Astrocyte of the cerebellum (primary cell): ENCODE measurements around the gene KBTBD3.

Experiments
- DNase-seq: peaks from one replicate; pipeline ENCODE4 v3.0.0-alpha.2; 2011; ENCODE audit warnings: low read depth
- H3K4me3 ChIP-seq: 2 replicates; pipeline ENCODE4 v1.5.1; 2011; ENCODE audit warnings: mild to moderate bottlenecking, low read depth, low read length, moderate library complexity
- in situ Hi-C: cut with HindIII; loops from 2 replicates; pipeline ENCODE4 v1.10.0; 2017; ENCODE audit warnings: low sequenced_read_pairs
- TF ChIP-seq, protein P1 (sequence below): IDR thresholded peaks from 2 replicates; pipeline ENCODE4 v1.5.1; 2012; ENCODE audit warnings: low read length, low read depth, moderate library complexity, mild to moderate bottlenecking; ENCODE audit errors: missing control alignments

KBTBD3 gene

DNA sequence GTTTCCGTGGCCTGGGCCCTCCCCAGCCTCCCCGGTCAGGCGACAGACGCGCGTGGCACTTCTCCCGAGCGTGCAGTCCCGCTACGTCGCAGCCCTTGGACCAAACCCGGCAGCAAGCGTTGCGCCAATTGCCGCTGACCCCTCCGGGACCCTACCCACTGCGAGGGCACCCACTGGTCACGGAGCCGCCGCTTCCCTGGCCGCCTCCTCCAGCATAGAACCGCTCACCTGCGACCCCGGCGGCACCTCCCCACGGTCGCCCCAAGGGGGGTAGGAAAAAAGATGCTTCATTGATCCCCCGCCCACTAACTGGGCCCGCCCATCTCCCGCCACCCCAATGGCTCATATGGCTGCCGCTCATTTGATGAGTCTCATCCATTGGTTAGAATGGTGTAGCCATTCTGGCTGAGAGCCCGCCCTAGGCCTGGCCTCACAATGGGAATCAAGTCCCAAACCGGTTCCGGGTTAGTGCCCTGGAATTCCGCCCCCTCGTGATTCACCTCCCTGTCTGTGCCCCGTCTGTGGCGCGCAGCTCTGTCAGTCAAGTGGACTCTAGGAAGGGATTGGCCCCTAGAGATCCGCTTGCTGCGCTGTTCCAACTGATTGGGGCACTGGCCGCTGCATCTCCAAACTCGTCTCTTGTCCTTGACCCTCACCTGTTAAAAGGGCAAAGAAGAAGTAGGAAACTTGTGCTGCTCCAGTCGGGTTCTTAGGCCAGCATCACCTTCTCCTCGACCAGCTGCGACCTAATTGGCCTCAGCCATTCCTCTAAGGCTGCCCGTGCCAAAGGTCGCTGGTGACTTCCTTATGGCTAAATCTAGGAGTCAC is 55.0 kb downstream of the KBTBD3 start, which contains the start of gene MSANTD4:
TSS of gene MSANTD4 (minus strand) at position 274 of the 828 bp plus-strand sequence. CDS start 11,323 bp downstream, outside the sequence.
- TF ChIP-seq, protein P1, sequence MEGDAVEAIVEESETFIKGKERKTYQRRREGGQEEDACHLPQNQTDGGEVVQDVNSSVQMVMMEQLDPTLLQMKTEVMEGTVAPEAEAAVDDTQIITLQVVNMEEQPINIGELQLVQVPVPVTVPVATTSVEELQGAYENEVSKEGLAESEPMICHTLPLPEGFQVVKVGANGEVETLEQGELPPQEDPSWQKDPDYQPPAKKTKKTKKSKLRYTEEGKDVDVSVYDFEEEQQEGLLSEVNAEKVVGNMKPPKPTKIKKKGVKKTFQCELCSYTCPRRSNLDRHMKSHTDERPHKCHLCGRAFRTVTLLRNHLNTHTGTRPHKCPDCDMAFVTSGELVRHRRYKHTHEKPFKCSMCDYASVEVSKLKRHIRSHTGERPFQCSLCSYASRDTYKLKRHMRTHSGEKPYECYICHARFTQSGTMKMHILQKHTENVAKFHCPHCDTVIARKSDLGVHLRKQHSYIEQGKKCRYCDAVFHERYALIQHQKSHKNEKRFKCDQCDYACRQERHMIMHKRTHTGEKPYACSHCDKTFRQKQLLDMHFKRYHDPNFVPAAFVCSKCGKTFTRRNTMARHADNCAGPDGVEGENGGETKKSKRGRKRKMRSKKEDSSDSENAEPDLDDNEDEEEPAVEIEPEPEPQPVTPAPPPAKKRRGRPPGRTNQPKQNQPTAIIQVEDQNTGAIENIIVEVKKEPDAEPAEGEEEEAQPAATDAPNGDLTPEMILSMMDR, result no peak
- peak; percentile 99 for DNase-seq
- H3K4me3 ChIP-seq, result peak within 1 kb of the TSS; percentile 76
- in situ Hi-C loops, result no loop called here

DNA sequence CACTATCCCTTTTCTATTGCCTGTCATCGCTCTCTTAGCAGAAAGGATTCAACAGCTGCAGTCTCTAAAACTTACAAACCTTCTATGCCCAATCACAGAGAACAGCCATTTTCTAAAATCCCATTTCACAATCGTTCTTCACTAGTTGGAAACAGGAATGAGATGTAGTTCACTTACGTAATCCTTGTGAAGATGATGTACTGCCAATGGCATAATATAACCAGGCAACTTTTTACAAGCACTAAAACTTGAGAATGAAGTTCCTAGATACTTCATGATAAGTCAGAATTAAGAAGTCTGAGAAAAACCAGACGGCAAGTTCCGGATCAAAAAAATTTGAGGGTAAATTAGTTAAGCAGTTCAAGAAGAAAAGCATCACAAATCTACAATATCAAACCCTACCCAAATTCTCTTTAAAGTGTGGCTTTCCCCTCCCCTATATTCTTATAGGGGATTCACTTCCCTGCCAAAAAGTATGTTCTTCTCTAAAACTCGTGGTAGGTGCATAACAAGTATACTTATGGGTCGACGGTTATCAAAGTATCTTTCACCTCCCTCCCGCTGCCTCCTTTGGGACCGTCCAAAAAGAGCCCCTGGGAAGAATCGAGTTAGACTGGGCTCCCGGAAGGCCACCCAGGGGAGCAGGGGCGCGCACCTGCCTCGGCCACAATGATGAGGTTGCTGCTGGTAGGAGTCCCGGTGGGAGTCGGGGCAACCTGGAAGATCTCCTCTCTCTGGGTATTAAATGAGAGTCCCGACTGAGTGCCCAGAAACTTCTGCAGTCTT is 55.8 kb downstream of the KBTBD3 start:
- peak overlapping the region; percentile 76 for H3K4me3 ChIP-seq
- in situ Hi-C loops, result no loop called here
- TF ChIP-seq, protein P1, result no peak
- DNase-seq, result no peak

DNA sequence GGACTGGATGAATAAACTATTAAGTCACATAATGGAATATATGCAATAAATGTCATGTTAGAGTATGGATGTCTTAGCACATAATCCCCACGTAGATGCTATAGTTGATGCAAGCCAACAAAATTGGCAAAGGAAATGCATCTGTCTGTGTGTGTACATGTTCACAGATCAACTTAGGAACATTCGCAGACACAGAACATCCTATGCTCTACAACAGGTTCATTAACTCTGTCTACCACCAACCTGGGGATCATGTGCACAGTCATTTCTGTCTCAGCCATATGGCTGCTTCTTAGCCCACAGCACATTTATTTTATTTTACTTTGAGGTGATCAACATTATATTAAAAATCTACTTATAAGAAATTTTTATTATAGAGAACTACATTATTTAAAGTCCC is 60.1 kb downstream of the KBTBD3 start:
- no peak for DNase-seq
- TF ChIP-seq, protein P1, result no peak
- in situ Hi-C loops, result no loop called here
- no peak overlapping the region for H3K4me3 ChIP-seq

DNA sequence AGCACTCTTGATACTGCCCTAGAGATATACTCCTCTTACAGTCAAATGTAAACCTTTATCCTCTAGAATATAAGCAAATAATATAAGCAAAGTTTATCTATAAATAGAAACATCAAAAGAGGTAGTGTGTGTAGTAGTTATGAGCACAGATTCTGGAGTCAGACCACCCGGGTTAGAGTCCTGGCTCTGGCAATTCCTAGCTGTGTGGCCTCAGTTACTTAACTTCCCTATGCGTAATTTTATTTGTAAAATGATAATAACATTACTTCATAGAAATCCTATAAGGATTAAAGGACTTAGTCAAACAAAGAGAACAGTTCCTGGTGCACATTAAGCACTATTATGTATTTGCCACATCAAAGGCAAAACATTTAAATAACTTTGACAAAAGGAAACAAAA is 62.1 kb downstream of the KBTBD3 start:
- DNase-seq, result no peak
- no peak overlapping the region for H3K4me3 ChIP-seq
- in situ Hi-C loops, result no loop called here
- TF ChIP-seq, protein P1, result no peak

DNA sequence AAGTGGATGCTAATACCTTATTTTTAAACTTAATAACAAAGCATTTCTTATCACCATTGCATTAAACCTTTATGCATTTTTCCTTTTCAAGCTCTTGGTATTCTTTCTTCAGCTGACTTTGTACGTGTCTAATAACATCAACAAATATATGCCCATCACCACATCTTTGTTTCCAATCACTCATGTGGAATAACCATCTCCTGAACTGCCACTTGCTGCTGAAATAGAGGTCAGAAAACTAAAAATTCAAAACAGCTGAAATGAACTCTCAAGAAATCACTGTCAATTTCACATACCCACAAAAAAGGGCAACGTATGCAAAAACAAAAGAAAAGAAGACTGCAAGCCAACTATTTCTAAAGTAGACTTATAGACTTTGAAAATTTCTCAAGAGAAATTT is 62.5 kb downstream of the KBTBD3 start:
- no peak for DNase-seq
- in situ Hi-C loops, result no loop called here
- no peak overlapping the region for H3K4me3 ChIP-seq
- TF ChIP-seq, protein P1, result no peak

DNA sequence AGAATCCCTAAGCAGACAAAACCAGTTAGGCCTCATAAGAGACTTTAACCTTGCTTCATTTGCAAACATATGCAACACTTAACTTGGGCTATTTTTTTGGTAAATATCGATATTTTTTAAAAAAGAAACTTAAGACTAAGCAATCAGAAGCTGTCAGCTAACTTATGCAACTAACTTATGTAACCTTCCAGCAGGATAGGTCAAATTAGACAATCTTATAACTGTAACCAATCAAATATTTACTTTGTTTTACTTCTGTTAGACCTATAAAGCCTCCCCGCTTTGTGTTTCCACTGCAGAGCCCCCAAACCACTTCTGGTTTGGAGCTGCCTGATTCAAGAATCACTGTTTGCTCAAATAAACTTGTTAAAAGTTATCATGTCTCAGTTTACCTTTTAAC is 63.1 kb downstream of the KBTBD3 start:
- H3K4me3 ChIP-seq, result no peak overlapping the region
- TF ChIP-seq, protein P1, result no peak
- no peak for DNase-seq
- in situ Hi-C loops, result no loop called here
